WTC11 (cell line): ENCODE data around the gene ZNF212. TPM values are rescaled to one million over a fixed set of nuclear protein-coding genes. Genes with fewer than 3 reads are reported as not detected.

ENCODE experiments used
- ARID4B ChIP-seq: sonication (generic); formaldehyde crosslinking; IDR thresholded peaks from 2 replicates; pipeline ENCODE4 v1.8.0; 2023; ENCODE audit warnings: missing genetic modification reagents, mild to moderate bottlenecking, borderline replicate concordance
- ATF1 ChIP-seq: sonication (generic); formaldehyde crosslinking; IDR thresholded peaks from 2 replicates; pipeline ENCODE4 v1.8.1; 2023; ENCODE audit warnings: mild to moderate bottlenecking, moderate library complexity, missing genetic modification reagents
- ATF2 ChIP-seq: sonication (generic); formaldehyde crosslinking; IDR thresholded peaks from 2 replicates; pipeline ENCODE4 v1.8.1; 2022; ENCODE audit warnings: low read depth, missing genetic modification reagents, borderline replicate concordance
- CREM ChIP-seq: sonication (generic); formaldehyde crosslinking; IDR thresholded peaks from 2 replicates; pipeline ENCODE4 v1.8.1; 2022; ENCODE audit warnings: mild to moderate bottlenecking, missing genetic modification reagents, moderate library complexity
- CTCF ChIP-seq: fragments of 200-600 bp; IDR thresholded peaks from 2 replicates; pipeline ENCODE4 v1.8.0; 2022; ENCODE audit warnings: antibody characterized with exemption
- E2F5 ChIP-seq: sonication (generic); formaldehyde crosslinking; IDR thresholded peaks from 2 replicates; pipeline ENCODE4 v1.8.1; 2022; ENCODE audit warnings: mild to moderate bottlenecking, moderate library complexity, missing genetic modification reagents
- ETV6 ChIP-seq: sonication (generic); formaldehyde crosslinking; IDR thresholded peaks from 2 replicates; pipeline ENCODE4 v1.8.1; 2022; ENCODE audit warnings: mild to moderate bottlenecking, missing genetic modification reagents
- FOXK1 ChIP-seq: sonication (generic); formaldehyde crosslinking; IDR thresholded peaks from 2 replicates; pipeline ENCODE4 v1.8.0; 2022; ENCODE audit warnings: mild to moderate bottlenecking, moderate library complexity, missing genetic modification reagents
- FOXP4 ChIP-seq: sonication (generic); formaldehyde crosslinking; IDR thresholded peaks from 2 replicates; pipeline ENCODE4 v1.8.0; 2022; ENCODE audit warnings: mild to moderate bottlenecking, missing genetic modification reagents
- NFE2L1 ChIP-seq: sonication (generic); formaldehyde crosslinking; IDR thresholded peaks from 2 replicates; pipeline ENCODE4 v1.8.1; 2023; ENCODE audit warnings: missing genetic modification reagents
- PREB ChIP-seq: sonication (generic); formaldehyde crosslinking; IDR thresholded peaks from 2 replicates; pipeline ENCODE4 v1.8.1; 2022; ENCODE audit warnings: mild to moderate bottlenecking, missing genetic modification reagents, moderate library complexity, borderline replicate concordance
- USF1 ChIP-seq: sonication (generic); formaldehyde crosslinking; IDR thresholded peaks from 2 replicates; pipeline ENCODE4 v1.8.0; 2022; ENCODE audit warnings: mild to moderate bottlenecking, missing genetic modification reagents
- ZSCAN18 ChIP-seq: fragments of 250-450 bp; sonication (Bioruptor Pico); IDR thresholded peaks from 2 replicates; pipeline ENCODE4 v2.1.2; 2022; ENCODE audit warnings: mild to moderate bottlenecking, moderate library complexity
- total RNA-seq: library from RNA; stranded (reverse); gene quantifications from 3 replicates; pipeline ENCODE4 v1.2.3, GENCODE V29; 2021

The ZNF212 gene
- total RNA-seq, 1 experiment from 2014 or later = 23.0 TPM

- no peak for TF ChIP-seq PREB
- TF ChIP-seq FOXK1 (CRISPR knock-in tag) = peak; percentile 97
- no peak for TF ChIP-seq ZSCAN18 (CRISPR knock-in tag)
- TF ChIP-seq FOXP4 (CRISPR knock-in tag) = 0 out of 2 replicates have a peak, but pooled peaks have one; percentile 13
- TF ChIP-seq NFE2L1 = 0 out of 2 replicates have a peak, but pooled peaks have one; percentile 37
- no peak for TF ChIP-seq CTCF
- peak; percentile 40; the same call in 1 of the 2 replicates for TF ChIP-seq ETV6
- TF ChIP-seq ATF2 (CRISPR knock-in tag) = no peak
- 0 out of 2 replicates have a peak, but pooled peaks have one; percentile 30 for TF ChIP-seq USF1
- peak; percentile 77; the same call in 1 of the 2 replicates for TF ChIP-seq ARID4B
- TF ChIP-seq CREM = peak; percentile 68; the same call in 1 of the 2 replicates
- TF ChIP-seq ATF1 (CRISPR knock-in tag) = 0 out of 2 replicates have a peak, but pooled peaks have one; percentile 53
- peak; percentile 57; the same call in 1 of the 2 replicates for TF ChIP-seq E2F5 (CRISPR knock-in tag)
These were observed 44.0 kb upstream of the ZNF212 start, which contains the start of gene ZNF282 (continued) for GRCh38 chr7:149195180-149196150.
